Stimulated activated CD8-positive, alpha-beta memory T cell treated with anti-CD3 and anti-CD28 coated beads, Interleukin-7, amount 100 ng/mL, for 48 hours (primary cell): Measurements from ENCODE around the gene KCNK5.

Experiments
- DNase-seq, 2 donors: peaks; one replicate each; pipeline ENCODE4 v3.0.0-alpha.2; 2020; ENCODE audit warnings: low read depth in 1 of 2; ENCODE audit errors: extremely low read depth in 1 of 2

KCNK5 gene

GRCh38 chr6:39217177-39217864 lies 12.0 kb downstream of the KCNK5 start:
- DNase-seq: no peak

DNA sequence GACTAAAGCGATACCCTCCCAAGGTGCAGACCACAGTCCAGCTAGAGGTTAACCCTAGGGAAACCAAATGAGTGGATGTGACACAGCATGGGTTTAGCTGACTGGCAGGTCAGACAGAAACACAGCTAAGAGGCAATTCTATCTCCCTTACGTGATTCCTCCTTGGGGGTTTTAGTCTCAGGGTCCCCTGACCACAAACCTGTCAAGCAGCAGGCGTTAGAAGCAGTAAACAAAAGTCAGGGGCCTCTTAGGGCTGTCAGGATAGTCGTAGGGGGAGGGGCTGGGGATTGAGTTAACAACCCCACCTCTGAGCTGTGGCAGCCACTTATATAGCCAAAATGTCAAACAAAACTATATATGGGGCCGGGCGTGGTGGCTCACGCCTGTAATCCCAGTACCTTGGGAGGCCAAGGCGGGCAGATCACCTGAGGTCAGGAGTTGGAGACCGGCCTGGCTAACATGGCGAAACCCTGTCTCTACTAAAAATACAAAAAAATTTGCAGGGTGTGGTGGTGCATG lies 13.6 kb downstream of the KCNK5 start:
- DNase-seq: no peak

DNA sequence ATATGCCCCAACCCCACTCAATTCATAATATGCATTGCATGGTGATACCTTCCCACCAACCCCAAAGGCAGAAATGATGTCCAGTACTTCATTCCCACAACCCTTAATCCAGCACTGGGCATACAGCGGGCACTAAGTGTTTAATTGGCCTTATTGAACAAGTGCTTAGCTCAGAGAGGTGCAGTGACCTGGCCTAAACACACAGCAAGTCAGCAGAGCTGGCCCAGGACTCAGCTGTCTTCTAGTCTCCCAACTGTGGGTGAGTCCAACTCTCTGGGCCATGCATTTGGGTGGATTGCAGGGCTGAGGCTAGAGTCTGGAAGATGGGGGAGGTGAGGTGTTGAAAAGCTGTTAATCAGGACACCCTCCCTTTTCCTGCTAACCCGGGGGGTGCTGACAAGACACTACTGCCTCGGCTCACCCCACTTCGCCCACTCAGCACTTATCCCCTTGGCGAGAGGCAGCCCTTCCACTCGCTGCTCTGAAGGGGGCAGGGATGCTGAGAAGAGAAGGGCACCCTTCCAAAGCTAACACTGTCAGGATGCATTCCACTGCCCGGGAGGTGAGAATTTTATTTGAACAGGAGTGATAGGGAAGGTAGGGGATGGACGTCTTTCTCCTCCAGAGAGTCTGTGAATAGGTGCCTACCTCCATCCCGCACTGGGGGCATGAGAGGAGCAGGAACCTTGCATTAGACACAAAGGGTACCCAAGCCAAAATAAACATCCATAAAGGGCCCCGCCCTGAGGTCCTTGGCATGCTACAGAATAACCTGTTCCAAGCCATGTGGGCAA lies 14.2 kb downstream of the KCNK5 start:
- DNase-seq: no peak

DNA sequence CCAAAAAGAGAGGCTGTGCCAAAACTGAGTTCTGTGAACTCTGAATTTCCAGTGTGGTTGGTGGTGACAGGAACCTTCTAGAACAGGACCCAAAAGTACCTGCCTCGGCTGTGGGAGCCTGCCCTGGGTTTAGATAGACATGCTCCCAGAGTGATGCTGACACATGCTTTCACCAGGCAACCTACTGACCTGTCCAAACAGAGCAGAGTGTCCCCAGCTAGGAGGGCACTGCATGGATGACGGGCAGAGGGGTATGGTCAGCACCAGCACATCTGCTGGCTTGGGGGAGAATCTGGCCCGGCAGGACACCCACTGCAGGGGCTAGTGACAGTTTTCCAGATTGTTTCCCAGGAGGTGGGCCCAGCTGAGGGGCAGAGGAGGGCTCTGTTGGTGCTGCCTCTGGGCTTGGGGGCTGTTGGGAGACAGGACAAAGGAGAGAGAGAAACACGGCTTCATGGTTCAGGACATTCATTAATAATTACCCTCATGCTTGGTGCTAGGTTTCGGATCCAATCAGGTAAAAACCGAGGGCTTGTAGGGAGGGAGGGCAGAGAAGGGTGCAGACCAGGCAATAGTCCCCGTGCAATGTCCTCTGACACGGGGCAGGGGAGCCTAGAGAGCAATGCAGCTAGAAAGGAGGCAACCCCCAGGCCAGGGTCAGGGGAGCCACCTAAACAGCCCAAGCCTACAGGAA lies 15.0 kb downstream of the KCNK5 start:
- DNase-seq: no peak

- DNase-seq: no peak
These were observed 15.9 kb downstream of the KCNK5 start for GRCh38 chr6:39213195-39213920.

DNA sequence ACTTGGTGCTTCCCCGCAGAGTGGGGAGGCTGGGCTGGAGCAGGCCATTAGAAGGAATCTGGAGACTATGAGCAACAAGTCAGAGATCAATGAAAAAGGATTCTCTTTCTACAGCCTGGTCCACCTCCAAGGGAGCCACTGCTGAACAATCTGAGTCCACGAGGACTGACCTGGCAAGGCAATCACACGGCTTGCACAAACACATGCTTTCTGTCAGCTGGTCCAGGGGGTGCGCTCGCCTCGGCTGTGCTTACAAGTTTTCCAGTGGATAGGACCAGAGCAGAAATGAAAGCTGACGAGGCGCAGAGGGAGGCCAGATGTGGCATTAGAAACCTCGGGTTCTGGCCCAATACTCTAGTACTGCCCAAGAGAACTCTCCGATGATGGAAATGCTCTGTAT lies 18.1 kb downstream of the KCNK5 start:
- DNase-seq: no peak

DNA sequence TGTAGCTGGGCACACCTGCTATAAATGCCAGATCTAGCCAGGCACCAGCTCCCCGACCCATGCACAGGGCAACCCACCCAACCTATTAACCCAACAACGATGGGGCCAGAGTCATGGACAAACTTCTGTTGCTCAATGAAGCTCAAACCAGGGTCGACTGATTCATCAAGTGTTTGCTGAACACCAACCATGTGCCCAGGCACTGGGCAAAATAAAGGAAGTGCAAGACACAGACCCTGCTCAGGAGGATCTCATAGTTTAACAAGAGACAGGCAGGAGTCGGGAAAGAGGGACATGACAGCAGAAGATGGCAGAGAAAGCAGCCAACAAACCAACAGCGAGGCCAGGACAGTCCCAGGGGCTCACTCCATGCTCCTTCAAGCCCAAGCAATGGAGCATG lies 18.8 kb downstream of the KCNK5 start:
- DNase-seq: no peak

- no peak for DNase-seq
These were observed 19.4 kb downstream of the KCNK5 start for GRCh38 chr6:39209911-39210310.

GRCh38 chr6:39209360-39209811 lies 19.9 kb downstream of the KCNK5 start:
- no peak for DNase-seq

DNA sequence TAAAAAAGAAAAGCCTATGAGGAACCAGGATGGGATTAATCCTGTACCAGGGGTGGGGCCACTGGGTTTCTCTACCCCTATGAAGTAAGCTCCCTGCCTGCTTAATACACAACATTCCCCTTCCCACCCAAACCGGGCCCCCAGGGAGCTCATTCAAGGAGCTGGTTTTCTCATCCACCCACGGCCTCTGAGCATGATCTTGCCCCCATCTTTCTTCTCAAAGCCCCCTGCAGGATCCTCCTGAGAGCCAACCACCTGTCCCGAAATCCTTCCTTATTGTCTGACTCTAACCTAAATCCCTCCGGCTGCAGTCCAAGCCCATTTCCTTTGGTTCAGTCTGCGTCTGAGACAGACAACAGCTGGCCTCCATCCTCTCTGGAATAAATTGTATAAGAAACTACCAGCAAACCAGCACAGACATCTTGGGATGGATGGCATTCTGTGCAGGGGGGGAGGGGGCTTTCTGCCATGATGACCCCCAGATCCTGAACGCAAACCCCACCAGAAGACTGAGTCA lies 21.0 kb downstream of the KCNK5 start:
- no peak for DNase-seq

DNA sequence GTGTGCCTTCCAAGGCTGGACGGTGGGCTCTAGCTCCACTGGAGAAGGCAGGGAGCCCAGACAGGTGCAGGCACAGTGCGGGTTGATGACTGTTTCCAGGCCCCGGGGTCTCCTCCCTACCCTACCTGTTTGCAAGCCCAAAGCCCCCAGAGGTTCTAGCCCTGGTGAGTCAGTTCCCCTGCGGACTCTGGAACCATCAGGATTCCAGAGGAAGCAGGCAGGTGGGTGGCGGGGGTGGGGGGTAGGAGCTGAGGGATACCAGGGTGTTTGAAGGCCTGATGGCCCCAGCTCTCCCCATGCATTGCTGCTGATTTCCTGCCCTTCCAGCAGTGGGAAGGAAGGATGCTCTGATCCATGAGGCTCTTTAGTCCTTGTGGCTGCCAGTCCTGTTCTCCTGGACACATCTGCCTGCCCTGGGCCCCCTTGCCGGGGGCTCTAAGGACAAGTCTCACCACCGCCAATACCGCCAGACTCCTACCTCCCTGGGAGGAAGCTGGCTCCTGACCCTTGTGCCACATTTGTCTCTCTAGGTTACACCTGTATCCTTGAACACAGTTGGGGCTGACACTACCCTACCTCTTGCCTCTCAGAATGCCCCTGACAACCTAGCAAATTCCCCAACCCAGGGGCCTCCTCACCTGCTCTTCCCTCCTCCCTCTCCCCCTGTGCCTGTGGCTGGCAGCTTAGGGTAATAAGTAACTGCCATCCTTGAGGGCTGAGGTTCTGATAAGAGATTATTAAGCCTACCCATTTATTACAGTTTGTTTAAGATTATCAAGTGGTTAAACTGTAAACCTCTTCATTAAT lies 21.7 kb downstream of the KCNK5 start:
- DNase-seq: no peak

DNA sequence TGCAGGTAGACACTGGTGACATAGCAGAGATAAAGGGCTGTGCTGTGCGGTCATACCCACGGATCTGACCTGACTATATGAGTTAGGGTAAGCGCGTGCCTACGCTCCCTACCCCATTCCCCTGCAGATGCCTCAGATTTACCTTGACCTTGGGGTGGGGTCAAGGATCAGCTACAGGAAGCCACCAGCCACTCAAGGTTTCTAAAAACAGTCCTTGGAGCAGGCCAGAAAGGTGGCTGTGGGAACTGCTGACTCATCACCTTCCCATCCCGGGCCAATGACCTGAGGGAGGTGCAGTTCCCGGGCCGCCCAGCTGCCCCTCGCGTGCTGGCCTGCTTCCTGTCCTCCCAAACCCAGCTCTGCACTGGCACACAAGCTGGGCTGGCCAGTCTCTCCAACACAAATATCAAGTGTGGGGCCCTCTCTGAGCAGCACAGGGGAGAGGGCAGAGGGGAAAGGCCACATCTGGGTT lies 23.0 kb downstream of the KCNK5 start:
- DNase-seq: no peak

GRCh38 chr6:39204646-39205244 lies 24.5 kb downstream of the KCNK5 start:
- DNase-seq: no peak

- no peak for DNase-seq
These were observed 25.1 kb downstream of the KCNK5 start for GRCh38 chr6:39204160-39204495.

GRCh38 chr6:39203436-39204159 lies 25.7 kb downstream of the KCNK5 start:
- no peak for DNase-seq

DNA sequence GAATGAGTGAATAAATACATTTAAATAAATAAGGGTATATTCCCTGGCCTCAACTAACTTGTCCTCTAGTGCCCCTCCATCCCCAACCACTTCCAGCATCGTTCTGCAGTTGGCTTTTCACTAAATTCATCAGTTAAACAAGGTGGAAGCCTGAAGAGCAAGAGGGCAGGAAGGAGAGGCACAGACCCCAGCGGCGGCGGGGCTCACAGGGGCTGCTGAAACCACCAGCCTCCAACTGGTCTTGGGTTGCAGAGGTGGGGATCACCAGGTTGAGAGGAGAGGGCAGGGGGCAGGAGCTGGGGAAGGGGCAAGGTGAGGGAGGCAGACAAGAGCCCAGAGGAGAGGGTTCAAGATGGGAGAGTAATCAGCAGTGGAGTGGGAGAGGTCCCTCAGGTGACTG lies 27.1 kb downstream of the KCNK5 start:
- no peak for DNase-seq

- DNase-seq: no peak
These were observed 28.7 kb downstream of the KCNK5 start for GRCh38 chr6:39200498-39201020.

- no peak for DNase-seq
These were observed 29.3 kb downstream of the KCNK5 start for GRCh38 chr6:39199976-39200375.
